Prostate gland (tissue), 2 donors: Measurements from ENCODE around the gene GMPS. TPM values are rescaled to one million over a fixed set of nuclear protein-coding genes. Genes with fewer than 3 reads are reported as not detected.
"Not testable (repeated sequence)": the region's sequence is repeated elsewhere in the genome, so short reads cannot be mapped to it uniquely, and the experiment has no call there.

Experiments
- DNase-seq: peaks from one replicate; pipeline ENCODE4 v3.0.0-alpha.2; 2019; ENCODE audit warnings: low spot score
- H3K27ac ChIP-seq, 2 donors: fragments of 200-600 bp; sonication (generic); 2 replicates each; pipeline ENCODE4 v1.5.1; 2017 to 2019
- H3K27me3 ChIP-seq: fragments of 200-600 bp; sonication (generic); replicated peaks from 2 replicates; pipeline ENCODE4 v1.5.1; 2019; ENCODE audit not compliant: insufficient read depth
- H3K36me3 ChIP-seq, 2 donors: fragments of 200-600 bp; sonication (generic); 1 replicate in 1 of 2; 2 replicates in 1 of 2; pipeline versions ENCODE4 v1.5.1 to v1.8.1; 2017 to 2019
- H3K4me1 ChIP-seq: fragments of 200-600 bp; sonication (generic); replicated peaks from 2 replicates; pipeline ENCODE4 v1.5.1; 2019
- H3K4me3 ChIP-seq, 2 donors: fragments of 200-600 bp; sonication (generic); 2 replicates each; pipeline ENCODE4 v1.5.1; 2017 to 2019
- H3K9me3 ChIP-seq: fragments of 200-600 bp; sonication (generic); 2 replicates; pipeline ENCODE4 v1.5.1; 2017
- CTCF ChIP-seq, 4 experiments: fragments of 200-600 bp in 2 of 4; fragments of 450-650 bp in 2 of 4; sonication (generic) in 2 of 4; IDR thresholded peaks; 1 replicate in 3 of 4; 2 replicates in 1 of 4; pipeline ENCODE4 v1.5.1; 2016 to 2019; ENCODE audit warnings: antibody characterized with exemption in 4 of 4, mild to moderate bottlenecking in 2 of 4, moderate library complexity in 2 of 4
- POLR2A ChIP-seq: fragments of 450-650 bp; IDR thresholded peaks from one replicate; pipeline ENCODE4 v1.6.1; 2016; ENCODE audit warnings: antibody characterized with exemption, mild to moderate bottlenecking
- POLR2AphosphoS5 ChIP-seq: sonication (generic); formaldehyde crosslinking; IDR thresholded peaks from one replicate; pipeline ENCODE4 v1.6.1; 2017; ENCODE audit warnings: antibody characterized with exemption
- WGBS: methylation state at CpG from one replicate; pipeline ENCODE4 v1.1.5; 2018; 5-methylcytosine and 5-hydroxymethylcytosine counted together
- intact Hi-C: fragments of 100-400 bp; cut with DNase I; formaldehyde crosslinking; loops from one replicate; pipeline ENCODE4 v1.14.2; 2022
- total RNA-seq, 2 donors: library from RNA; depleted of rRNA; stranded (reverse); fragments of >200 nt; gene quantifications; one replicate each; pipeline ENCODE4 v1.1.0, GENCODE V29; 2016

Gene GMPS
- total RNA-seq, 2 donors from 2014 or later: 24.7 to 51.0 TPM

- no peak overlapping the region for H3K27ac ChIP-seq
- WGBS: 2% methylated on average over 2 of the region's 2 CpGs
- no peak overlapping the region for H3K4me3 ChIP-seq
- TF ChIP-seq CTCF (IDR thresholded peaks at IDR 0.05) (no peak), POLR2AphosphoS5 (no peak), POLR2A (no peak)
- no peak for DNase-seq
- H3K36me3 ChIP-seq: no peaks in the 10 kb centered on the region
- no peaks in the 10 kb centered on the region for H3K9me3 ChIP-seq
- H3K4me1 ChIP-seq: no peaks in the 10 kb centered on the region
- intact Hi-C loops: no loop called here
- H3K27me3 ChIP-seq: no peaks in the 10 kb centered on the region
These were observed 10.6 kb upstream of the GMPS start for GRCh38 chr3:155859859-155860258.

- intact Hi-C loops, H3K4me1 ChIP-seq, H3K36me3 ChIP-seq, H3K4me3 ChIP-seq, H3K27me3 ChIP-seq, H3K9me3 ChIP-seq, H3K27ac ChIP-seq, DNase-seq: not testable (repeated sequence)
- WGBS: 95% methylated on average over 5 of the region's 5 CpGs
These were observed 10.0 kb upstream of the GMPS start for GRCh38 chr3:155860424-155860823.

GRCh38 chr3:155861476-155862183, 8.8 kb upstream of the GMPS start:
- H3K4me3 ChIP-seq: no peak overlapping the region
- 85% methylated on average over 2 of the region's 2 CpGs for WGBS
- TF ChIP-seq POLR2A (no peak), POLR2AphosphoS5 (no peak), CTCF (IDR thresholded peaks at IDR 0.05) (no peak)
- no peaks in the 10 kb centered on the region for H3K27me3 ChIP-seq
- intact Hi-C loops: no loop called here
- H3K27ac ChIP-seq: no peak overlapping the region
- no peaks in the 10 kb centered on the region for H3K36me3 ChIP-seq
- no peaks in the 10 kb centered on the region for H3K4me1 ChIP-seq
- H3K9me3 ChIP-seq: no peaks in the 10 kb centered on the region
- DNase-seq: no peak

- H3K4me1 ChIP-seq, H3K27me3 ChIP-seq, H3K36me3 ChIP-seq, DNase-seq, H3K9me3 ChIP-seq, H3K4me3 ChIP-seq, H3K27ac ChIP-seq, intact Hi-C loops: not testable (repeated sequence)
- WGBS: 88% methylated on average over 12 of the region's 12 CpGs
These were observed 8.0 kb upstream of the GMPS start for GRCh38 chr3:155862290-155862982.

GRCh38 chr3:155863072-155863784, 7.2 kb upstream of the GMPS start:
- Histone ChIP-seq H3K4me3 (no peak overlapping the region), H3K36me3 (no peaks in the 10 kb centered on the region), H3K27ac (no peak overlapping the region), H3K27me3 (no peaks in the 10 kb centered on the region), H3K9me3 (no peaks in the 10 kb centered on the region), H3K4me1 (no peaks in the 10 kb centered on the region)
- intact Hi-C loops: no loop called here
- 85% methylated on average over 12 of the region's 12 CpGs for WGBS
- TF ChIP-seq CTCF (IDR thresholded peaks at IDR 0.05) (no peak), POLR2AphosphoS5 (no peak), POLR2A (no peak)
- DNase-seq: no peak
